Coronary artery (tissue), 2 donors: ENCODE results near the gene APLN.

Experiments used
- DNase-seq: peaks from one replicate; pipeline ENCODE4 v3.0.0-alpha.2; 2017; ENCODE audit warnings: low spot score
- H3K27ac ChIP-seq, 2 donors: fragments of 200-600 bp; sonication (generic); one replicate each; pipeline ENCODE4 v1.5.1; 2016 to 2019
- H3K4me3 ChIP-seq: fragments of 200-600 bp; sonication (generic); 2 replicates; pipeline ENCODE4 v1.5.1; 2016; ENCODE audit warnings: mild to moderate bottlenecking, moderate library complexity
- TF ChIP-seq, protein P1 (sequence below): fragments of 200-600 bp; sonication (generic); IDR thresholded peaks from one replicate; pipeline ENCODE4 v1.5.1; 2019; ENCODE audit warnings: antibody characterized with exemption

Gene APLN

DNA sequence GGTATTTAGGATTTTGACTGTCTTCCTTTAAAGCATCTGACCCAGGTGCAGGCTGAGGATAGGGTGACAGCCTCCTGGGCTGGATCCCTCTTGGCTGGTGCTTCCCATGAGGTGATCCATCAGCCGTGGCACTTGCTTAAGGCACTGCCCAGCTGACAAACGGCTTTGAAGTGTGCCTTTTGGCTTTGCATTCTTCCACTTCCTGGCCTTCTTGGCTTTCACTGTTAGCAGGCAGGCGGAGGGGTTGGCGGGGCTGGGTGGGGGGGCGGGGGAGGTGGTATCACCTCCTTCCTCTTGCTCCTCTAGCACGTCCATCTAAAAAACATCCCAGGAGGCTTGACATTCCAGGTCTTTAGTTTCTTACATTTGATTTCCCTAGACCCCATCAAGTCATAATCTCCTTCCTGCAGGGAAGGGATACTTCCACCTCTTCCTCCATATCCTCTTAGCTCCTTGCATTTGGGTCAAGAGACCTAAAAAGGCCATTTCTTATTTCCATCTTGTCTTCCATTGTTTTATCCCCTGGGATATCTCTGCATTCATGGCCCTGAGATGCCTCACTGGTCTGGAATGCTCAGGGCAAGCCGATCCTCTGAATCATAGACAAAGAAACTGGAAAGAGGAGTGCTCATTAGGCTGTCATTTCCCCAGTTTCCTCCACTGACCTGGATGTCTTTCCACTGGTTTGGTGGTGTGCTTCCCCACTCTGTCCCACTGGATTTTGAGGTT is 11.3 kb upstream of the APLN start:
- peak overlapping the region in 1 of 2 donors; percentile 27 for H3K27ac ChIP-seq
- peak; percentile 69 for DNase-seq
- no peak overlapping the region for H3K4me3 ChIP-seq
- TF ChIP-seq, protein P1, sequence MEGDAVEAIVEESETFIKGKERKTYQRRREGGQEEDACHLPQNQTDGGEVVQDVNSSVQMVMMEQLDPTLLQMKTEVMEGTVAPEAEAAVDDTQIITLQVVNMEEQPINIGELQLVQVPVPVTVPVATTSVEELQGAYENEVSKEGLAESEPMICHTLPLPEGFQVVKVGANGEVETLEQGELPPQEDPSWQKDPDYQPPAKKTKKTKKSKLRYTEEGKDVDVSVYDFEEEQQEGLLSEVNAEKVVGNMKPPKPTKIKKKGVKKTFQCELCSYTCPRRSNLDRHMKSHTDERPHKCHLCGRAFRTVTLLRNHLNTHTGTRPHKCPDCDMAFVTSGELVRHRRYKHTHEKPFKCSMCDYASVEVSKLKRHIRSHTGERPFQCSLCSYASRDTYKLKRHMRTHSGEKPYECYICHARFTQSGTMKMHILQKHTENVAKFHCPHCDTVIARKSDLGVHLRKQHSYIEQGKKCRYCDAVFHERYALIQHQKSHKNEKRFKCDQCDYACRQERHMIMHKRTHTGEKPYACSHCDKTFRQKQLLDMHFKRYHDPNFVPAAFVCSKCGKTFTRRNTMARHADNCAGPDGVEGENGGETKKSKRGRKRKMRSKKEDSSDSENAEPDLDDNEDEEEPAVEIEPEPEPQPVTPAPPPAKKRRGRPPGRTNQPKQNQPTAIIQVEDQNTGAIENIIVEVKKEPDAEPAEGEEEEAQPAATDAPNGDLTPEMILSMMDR, result no peak

DNA sequence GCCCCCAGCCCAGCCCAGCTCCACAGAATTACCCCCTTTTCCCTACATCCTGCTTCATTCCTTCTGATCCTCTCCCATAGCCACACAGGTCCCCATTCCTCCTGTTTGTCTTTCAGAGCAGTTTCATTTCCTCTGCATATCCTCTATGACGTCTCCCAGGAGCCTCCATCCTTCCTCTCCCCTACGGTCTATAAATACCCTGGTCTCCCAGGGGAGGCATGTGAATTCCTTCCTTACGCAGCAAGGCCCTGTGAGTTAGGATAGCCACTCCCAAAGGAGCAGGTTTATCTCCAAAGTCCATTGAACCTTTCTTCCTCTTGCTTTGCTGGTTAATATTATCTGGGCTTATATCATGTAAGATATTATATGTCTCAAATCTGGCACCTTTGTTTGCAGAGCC is 8.4 kb upstream of the APLN start:
- Histone ChIP-seq H3K4me3 (no peak overlapping the region), H3K27ac (peak overlapping the region in 1 of 2 donors; percentile 13)
- DNase-seq, result peak; percentile 38
- TF ChIP-seq, protein P1, result no peak

DNA sequence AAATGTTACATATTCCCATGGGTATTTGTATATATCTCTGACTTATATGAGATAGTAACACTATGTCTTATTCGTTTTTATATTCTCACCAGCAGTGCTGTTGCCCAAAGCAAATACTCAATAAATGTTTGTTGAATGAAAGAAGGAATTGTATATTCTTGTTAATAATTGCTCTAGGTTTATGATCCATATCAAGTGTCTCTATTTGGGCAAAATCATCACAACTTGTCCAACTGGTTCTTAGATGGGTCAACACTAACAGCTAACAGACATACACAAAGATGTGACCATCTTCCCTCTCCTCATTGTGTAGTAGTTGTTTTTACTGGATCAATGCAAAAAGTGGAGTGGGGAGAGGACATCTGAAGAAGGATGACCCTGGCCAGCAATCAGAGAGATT is 6.6 kb upstream of the APLN start:
- Histone ChIP-seq H3K4me3 (no peak overlapping the region), H3K27ac (no peak overlapping the region)
- DNase-seq, result no peak
- TF ChIP-seq, protein P1, result no peak

DNA sequence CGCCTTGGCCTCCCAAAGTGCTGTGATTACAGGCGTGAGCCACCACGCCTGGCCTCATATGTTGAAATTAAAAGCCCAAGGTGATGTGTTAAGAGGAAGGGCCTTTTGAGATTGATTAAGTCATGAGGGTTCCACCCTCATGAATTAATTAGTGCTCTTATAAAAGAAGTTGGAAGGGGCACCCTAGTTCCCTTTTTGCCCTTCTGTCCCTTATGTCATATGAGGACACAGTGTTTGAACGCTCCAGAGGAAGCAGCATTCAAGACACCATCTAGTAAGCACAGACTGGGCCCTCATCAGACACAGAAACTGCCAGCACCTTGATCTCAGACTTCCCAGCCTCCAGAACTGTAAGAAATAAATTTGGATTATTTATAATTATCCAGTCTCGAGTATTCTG is 5.1 kb upstream of the APLN start:
- TF ChIP-seq, protein P1, result no peak
- no peak for DNase-seq
- Histone ChIP-seq H3K27ac (no peak overlapping the region), H3K4me3 (no peak overlapping the region)

DNA sequence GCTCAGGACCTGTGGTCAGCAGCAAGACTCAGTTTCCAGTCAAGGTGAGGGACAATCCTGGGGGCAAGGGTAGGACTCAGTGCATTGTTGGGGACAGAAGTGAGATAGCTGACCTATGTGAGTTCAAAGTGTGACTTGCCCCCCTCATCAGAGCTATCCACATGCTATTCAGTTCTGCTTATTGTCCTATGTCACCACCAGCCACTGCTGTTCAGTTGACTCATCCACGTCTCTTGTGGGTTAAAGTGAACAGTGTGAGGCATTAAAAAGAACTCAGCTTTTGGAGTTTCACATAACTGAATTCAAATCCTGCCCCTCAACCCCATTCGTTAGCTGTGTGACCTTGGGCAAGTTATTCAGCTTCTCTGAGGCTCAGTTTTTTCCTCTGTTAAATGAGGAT is 4.4 kb upstream of the APLN start:
- DNase-seq, result no peak
- TF ChIP-seq, protein P1, result no peak
- Histone ChIP-seq H3K4me3 (no peak overlapping the region), H3K27ac (no peak overlapping the region)

DNA sequence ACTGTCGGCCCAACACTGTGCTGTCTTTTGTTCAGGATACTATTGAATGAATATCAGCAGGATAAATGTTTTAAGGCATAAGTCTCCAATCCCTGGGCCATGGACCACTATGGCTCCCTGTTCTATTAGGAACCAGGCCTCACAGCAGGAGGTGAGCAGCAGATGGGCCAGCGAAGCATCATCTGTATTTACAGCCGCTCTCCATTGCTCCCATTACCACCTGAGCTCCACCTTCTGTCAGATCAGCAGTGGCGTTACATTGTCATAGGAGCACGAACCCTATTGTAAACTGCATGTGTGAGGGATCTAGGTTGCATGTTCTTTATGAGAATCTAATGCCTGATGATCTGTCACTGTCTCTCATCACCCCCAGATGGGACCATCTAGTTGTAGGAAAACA is 3.7 kb upstream of the APLN start:
- TF ChIP-seq, protein P1, result no peak
- DNase-seq, result peak; percentile 17
- Histone ChIP-seq H3K27ac (no peak overlapping the region), H3K4me3 (no peak overlapping the region)

DNA sequence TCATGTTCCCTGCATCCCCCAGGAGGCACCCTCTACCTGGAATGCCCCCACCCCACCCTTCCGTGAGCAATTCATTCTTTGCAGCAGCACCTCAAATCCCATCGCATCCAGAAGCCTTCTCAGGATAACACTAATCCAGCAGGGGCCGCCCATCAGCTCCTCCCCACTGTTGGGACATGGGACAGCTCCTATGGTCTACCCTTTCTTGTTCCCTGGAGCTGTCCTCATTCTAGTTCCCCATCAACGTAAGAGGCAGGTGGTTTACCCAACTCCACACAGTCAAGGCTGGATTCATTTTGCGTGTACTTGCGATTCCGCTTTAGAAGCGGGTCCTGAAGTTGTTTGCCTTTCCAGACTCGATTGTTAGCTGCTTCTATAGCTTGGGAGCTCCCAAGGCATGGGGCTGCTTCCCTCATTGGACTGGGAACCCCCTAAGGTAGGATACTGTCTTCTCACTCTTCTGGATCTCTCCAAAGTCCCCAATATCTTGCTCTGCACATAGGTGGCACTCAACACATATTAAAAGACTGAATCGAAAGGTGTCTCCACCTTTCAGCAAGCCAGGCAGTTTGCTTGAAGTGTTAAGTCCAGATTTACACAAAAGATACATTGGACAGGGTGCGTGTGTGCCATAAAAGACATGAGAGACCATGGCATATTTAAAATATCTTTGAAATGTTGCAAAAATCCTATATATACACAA is 942 bp upstream of the APLN start:
- no peak overlapping the region for H3K4me3 ChIP-seq
- no peak overlapping the region for H3K27ac ChIP-seq
- TF ChIP-seq, protein P1, result no peak
- peak; percentile 31 for DNase-seq
